GM12875 (cell line): Measurements from ENCODE around the gene ANKS1B.

Source experiments
- H3K4me3 ChIP-seq: one replicate; pipeline ENCODE4 v1.5.1; 2011; ENCODE audit warnings: low read depth, low read length, control low read depth
- CTCF ChIP-seq: IDR thresholded peaks from 2 replicates; pipeline ENCODE4 v1.5.1; 2011; ENCODE audit warnings: low read depth, mild to moderate bottlenecking, control low read depth, inconsistent platforms, low read length, moderate library complexity, borderline replicate concordance; ENCODE audit not compliant: insufficient read depth

Gene ANKS1B

GRCh38 chr12:99875081-99875480 is 109.7 kb downstream of the ANKS1B start:
- TF ChIP-seq CTCF, result no peak
- no peak overlapping the region for H3K4me3 ChIP-seq

GRCh38 chr12:99870085-99870484 is 114.7 kb downstream of the ANKS1B start:
- no peak for TF ChIP-seq CTCF
- no peak overlapping the region for H3K4me3 ChIP-seq

- TF ChIP-seq CTCF, result no peak
- no peak overlapping the region for H3K4me3 ChIP-seq
Observed at GRCh38 chr12:99861731-99862130, 123.0 kb downstream of the ANKS1B start.

- TF ChIP-seq CTCF, result no peak
Observed at GRCh38 chr12:99859126-99859525, 125.6 kb downstream of the ANKS1B start.

GRCh38 chr12:99852666-99853065 is 132.1 kb downstream of the ANKS1B start:
- no peak overlapping the region for H3K4me3 ChIP-seq
- no peak for TF ChIP-seq CTCF

More at GRCh38 chr12:99859126-99859525, 125.6 kb downstream of the ANKS1B start:
- no peak overlapping the region for H3K4me3 ChIP-seq

- no peak for TF ChIP-seq CTCF
- no peak overlapping the region for H3K4me3 ChIP-seq
Observed at GRCh38 chr12:99847936-99848335, 136.8 kb downstream of the ANKS1B start.

GRCh38 chr12:99834710-99835109 is 150.0 kb downstream of the ANKS1B start:
- no peak for TF ChIP-seq CTCF
- H3K4me3 ChIP-seq, result no peak overlapping the region
